Central memory CD8-positive, alpha-beta T cell (primary cell): ENCODE results near the gene CAMSAP1.

ENCODE experiments used
- ATAC-seq: fragments of 150-1000 bp; cut with Tn5 transposase; replicated peaks from 2 replicates; pipeline ENCODE4 v1.10.0; 2022; ENCODE audit warnings: mild to moderate bottlenecking, moderate FRiP score, moderate number of reproducible peaks; ENCODE audit not compliant: poor library complexity, severe bottlenecking; ENCODE audit errors: extremely low read depth
- DNase-seq, 2 donors: peaks; one replicate each; pipeline ENCODE4 v3.0.0; 2021; ENCODE audit warnings: low spot score in 2 of 2
- H3K27ac Mint-ChIP-seq: one replicate; pipeline ENCODE4 v1.8.0; 2022; ENCODE audit warnings: low read depth, mild to moderate bottlenecking, moderate library complexity, mixed read lengths
- H3K27me3 Mint-ChIP-seq: one replicate; pipeline ENCODE4 v1.8.0; 2022; ENCODE audit warnings: mixed read lengths
- H3K36me3 Mint-ChIP-seq: one replicate; pipeline ENCODE4 v1.8.0; 2022; ENCODE audit warnings: mild to moderate bottlenecking, moderate library complexity, mixed read lengths; ENCODE audit not compliant: insufficient read depth
- H3K4me1 Mint-ChIP-seq: one replicate; pipeline ENCODE4 v1.8.0; 2022; ENCODE audit warnings: mixed read lengths
- H3K4me3 Mint-ChIP-seq: one replicate; pipeline ENCODE4 v1.8.0; 2022; ENCODE audit warnings: mild to moderate bottlenecking, moderate library complexity, mixed read lengths
- H3K9me3 Mint-ChIP-seq: one replicate; pipeline ENCODE4 v1.8.0; 2022; ENCODE audit warnings: mixed read lengths

CAMSAP1 gene

GRCh38 chr9:135886147-135886981 is 21.0 kb downstream of the CAMSAP1 start:
- no peak for DNase-seq
- Mint-ChIP-seq H3K27me3 (no peaks in the 10 kb centered on the region), H3K36me3 (peaks cover 5% of the 10 kb centered on the region), H3K9me3 (no peaks in the 10 kb centered on the region), H3K4me1 (peaks cover 72% of the 10 kb centered on the region), H3K27ac (peak overlapping the region; percentile 85), H3K4me3 (peak overlapping the region; percentile 55)
- no peak for ATAC-seq

DNA sequence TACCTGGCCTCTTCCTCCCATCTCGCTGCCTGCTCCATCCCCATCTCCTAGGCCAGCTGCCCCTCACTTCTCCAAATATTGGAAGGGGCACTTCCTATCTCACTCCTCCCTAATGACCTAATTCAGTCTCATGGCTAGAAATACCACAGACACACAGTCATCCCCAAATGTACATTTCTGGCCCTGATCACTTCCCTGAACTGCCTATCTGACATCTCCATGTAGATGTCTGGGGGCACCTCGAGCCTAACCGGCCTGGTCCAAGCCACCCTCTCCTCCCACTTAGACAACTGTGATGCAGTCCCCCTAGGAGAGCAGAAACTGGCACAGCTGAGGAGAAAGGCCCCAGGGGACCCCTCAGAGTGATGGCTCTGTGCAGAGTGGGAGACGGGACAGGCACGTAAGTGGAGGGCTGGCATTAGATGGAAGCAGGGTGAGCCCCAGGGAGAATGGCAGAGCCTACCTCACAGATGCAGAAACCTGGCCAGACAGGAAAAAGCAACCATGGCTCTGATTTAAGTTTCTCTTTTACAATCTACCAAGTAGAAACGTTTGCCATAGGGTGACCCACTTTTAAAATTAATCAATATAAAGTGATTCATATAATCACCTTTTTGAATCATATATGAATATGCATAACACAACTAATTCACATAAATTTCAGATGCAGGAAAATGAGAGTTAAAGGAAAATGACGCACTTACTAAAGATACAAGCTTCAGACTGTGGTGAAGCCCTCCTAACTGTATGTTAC is 22.1 kb downstream of the CAMSAP1 start:
- Mint-ChIP-seq H3K36me3 (peaks cover 5% of the 10 kb centered on the region), H3K9me3 (no peaks in the 10 kb centered on the region), H3K4me1 (peaks cover 64% of the 10 kb centered on the region), H3K27me3 (no peaks in the 10 kb centered on the region), H3K27ac (peak overlapping the region; percentile 85), H3K4me3 (no peak overlapping the region)
- DNase-seq (no peak), ATAC-seq (no peak)

- peaks cover 8% of the 10 kb centered on the region for H3K36me3 Mint-ChIP-seq
- DNase-seq, result no peak
- peaks cover 64% of the 10 kb centered on the region for H3K4me1 Mint-ChIP-seq
- H3K27ac Mint-ChIP-seq, result no peak overlapping the region
- H3K27me3 Mint-ChIP-seq, result no peaks in the 10 kb centered on the region
- H3K4me3 Mint-ChIP-seq, result no peak overlapping the region
- no peak for ATAC-seq
- no peaks in the 10 kb centered on the region for H3K9me3 Mint-ChIP-seq
Observed at GRCh38 chr9:135884328-135885035, 22.9 kb downstream of the CAMSAP1 start.

GRCh38 chr9:135883410-135884089 is 23.8 kb downstream of the CAMSAP1 start:
- H3K4me3 Mint-ChIP-seq, result no peak overlapping the region
- H3K9me3 Mint-ChIP-seq, result no peaks in the 10 kb centered on the region
- H3K36me3 Mint-ChIP-seq, result peaks cover 9% of the 10 kb centered on the region
- ATAC-seq (no peak), DNase-seq (no peak)
- H3K27me3 Mint-ChIP-seq, result no peaks in the 10 kb centered on the region
- no peak overlapping the region for H3K27ac Mint-ChIP-seq
- H3K4me1 Mint-ChIP-seq, result peaks cover 63% of the 10 kb centered on the region

DNA sequence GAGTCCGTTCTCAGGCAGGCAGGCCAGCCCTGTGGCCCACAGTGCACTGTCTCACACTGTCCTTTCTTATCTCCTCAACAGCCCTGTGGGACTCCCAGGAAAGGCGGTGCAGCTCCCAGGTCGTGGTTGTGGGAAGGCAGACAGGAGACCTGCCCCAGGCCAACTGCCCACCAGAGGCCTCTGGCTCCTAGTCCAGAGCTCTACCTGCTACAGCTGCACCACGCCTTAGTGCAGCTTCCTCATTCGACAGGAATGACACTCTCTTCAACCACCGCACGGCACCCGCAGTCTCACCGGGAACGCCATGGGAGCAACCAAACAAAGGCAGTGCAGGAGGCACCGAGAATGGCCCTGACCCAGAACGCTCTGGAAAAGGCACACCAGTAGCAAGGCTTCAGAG is 25.3 kb downstream of the CAMSAP1 start:
- H3K4me1 Mint-ChIP-seq, result peaks cover 57% of the 10 kb centered on the region
- no peaks in the 10 kb centered on the region for H3K9me3 Mint-ChIP-seq
- no peak overlapping the region for H3K27ac Mint-ChIP-seq
- peaks cover 7% of the 10 kb centered on the region for H3K36me3 Mint-ChIP-seq
- H3K27me3 Mint-ChIP-seq, result no peaks in the 10 kb centered on the region
- H3K4me3 Mint-ChIP-seq, result no peak overlapping the region
- ATAC-seq, result no peak
- DNase-seq, result no peak

DNA sequence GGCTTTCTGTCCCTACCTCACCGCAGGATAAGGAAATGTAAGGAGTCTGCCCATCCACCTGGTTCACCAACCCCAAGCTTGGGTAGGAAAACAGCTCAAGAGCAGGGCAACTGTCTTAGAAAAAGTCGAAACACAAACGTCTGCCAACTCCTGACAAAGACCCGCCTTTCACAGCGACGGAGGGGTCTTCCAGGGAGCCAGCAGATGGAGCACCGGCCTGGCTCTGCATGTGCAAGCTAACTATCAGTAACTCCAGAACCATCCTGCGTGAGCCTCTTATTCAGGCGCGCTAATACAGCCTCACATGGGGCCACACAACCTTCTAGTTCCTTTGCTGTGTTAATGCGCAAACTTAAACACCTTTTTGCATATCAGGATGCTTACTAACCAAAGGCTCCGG is 26.9 kb downstream of the CAMSAP1 start:
- H3K9me3 Mint-ChIP-seq, result no peaks in the 10 kb centered on the region
- H3K4me1 Mint-ChIP-seq, result peaks cover 42% of the 10 kb centered on the region
- H3K4me3 Mint-ChIP-seq, result no peak overlapping the region
- no peak for DNase-seq
- ATAC-seq, result no peak
- peaks cover 9% of the 10 kb centered on the region for H3K36me3 Mint-ChIP-seq
- no peak overlapping the region for H3K27ac Mint-ChIP-seq
- no peaks in the 10 kb centered on the region for H3K27me3 Mint-ChIP-seq

DNA sequence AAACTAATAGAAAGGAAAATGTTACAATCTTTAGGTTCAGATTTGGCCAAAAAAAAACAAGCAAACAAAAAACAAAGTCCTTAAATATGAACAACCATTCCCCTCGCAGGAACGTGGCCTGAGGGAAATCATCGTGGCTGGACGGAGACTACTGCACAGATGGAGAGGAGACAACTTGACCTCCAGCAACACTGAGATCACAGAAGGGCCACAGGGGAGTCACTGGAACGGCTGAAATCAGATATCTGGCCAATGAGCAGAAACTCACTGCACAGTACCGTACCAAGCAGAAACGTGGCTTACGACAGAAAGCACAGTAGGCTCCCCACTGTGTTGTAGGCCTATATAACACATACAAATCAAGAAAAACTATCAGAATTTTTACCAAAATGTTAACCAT is 27.7 kb downstream of the CAMSAP1 start:
- Mint-ChIP-seq H3K36me3 (peaks cover 9% of the 10 kb centered on the region), H3K4me3 (no peak overlapping the region), H3K9me3 (no peaks in the 10 kb centered on the region), H3K4me1 (peaks cover 35% of the 10 kb centered on the region), H3K27me3 (no peaks in the 10 kb centered on the region), H3K27ac (no peak overlapping the region)
- ATAC-seq (no peak), DNase-seq (no peak)

DNA sequence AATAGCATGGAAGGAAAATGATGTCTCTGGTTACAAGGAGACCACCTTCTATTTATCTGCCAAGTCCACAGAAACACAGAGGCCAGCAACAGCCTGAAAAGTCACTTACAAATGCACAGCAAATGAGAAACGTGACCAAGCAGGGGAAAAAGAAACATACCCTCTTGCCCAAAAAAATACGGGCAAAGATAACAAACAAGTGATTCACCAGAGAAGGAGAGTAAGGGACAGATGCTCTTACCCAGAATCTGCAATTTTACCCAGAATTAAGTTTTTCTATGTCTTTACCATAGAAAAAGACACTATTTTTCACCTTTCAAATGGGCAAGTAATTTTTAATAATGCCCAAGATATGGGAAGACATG is 28.1 kb downstream of the CAMSAP1 start:
- Mint-ChIP-seq H3K27ac (no peak overlapping the region), H3K27me3 (no peaks in the 10 kb centered on the region), H3K36me3 (peaks cover 9% of the 10 kb centered on the region), H3K4me1 (peaks cover 32% of the 10 kb centered on the region), H3K9me3 (no peaks in the 10 kb centered on the region), H3K4me3 (no peak overlapping the region)
- ATAC-seq (no peak), DNase-seq (no peak)

GRCh38 chr9:135878528-135879236 is 28.7 kb downstream of the CAMSAP1 start:
- Mint-ChIP-seq H3K27ac (no peak overlapping the region), H3K9me3 (no peaks in the 10 kb centered on the region), H3K4me1 (peaks cover 26% of the 10 kb centered on the region), H3K4me3 (no peak overlapping the region), H3K27me3 (no peaks in the 10 kb centered on the region), H3K36me3 (peaks cover 9% of the 10 kb centered on the region)
- ATAC-seq (no peak), DNase-seq (no peak)

DNA sequence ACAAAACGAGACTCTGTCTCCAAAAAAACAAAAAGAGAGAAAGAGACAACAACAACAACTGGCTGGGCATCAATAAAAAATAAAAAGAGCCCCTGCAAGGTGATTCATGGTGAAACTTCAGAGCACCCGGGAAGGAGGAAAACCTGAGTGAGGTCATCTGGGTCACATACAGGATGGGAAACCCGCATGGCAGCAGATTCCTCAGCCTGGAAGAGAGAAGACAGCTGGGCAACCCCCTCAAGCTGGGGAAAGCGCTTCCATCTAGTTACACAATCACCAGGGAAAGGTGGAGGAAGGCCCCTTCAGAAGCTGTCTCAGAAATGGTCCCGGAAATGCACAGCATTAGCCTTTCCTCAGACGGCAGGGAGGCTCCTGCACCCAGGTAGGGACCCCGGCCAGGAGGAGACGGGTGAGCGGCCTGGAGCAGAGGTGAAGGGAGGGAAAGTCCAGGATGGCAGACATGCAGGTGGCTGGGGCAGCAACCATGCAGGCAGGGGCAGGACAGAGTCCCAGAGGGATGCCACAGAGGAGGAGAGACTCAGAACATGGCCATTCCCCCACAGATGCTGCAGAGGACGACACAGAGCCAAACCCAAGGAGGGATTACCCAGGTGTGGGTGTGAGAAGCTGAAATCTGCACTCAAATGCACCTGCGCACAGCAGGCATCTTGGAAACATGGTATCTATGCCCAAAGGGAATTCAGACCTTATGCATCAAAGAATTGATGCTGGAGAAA is 29.4 kb downstream of the CAMSAP1 start:
- H3K4me1 Mint-ChIP-seq, result peaks cover 21% of the 10 kb centered on the region
- DNase-seq, result no peak
- H3K36me3 Mint-ChIP-seq, result peaks cover 9% of the 10 kb centered on the region
- peak overlapping the region; percentile 90 for H3K27ac Mint-ChIP-seq
- H3K9me3 Mint-ChIP-seq, result no peaks in the 10 kb centered on the region
- no peaks in the 10 kb centered on the region for H3K27me3 Mint-ChIP-seq
- no peak for ATAC-seq
- H3K4me3 Mint-ChIP-seq, result no peak overlapping the region

DNA sequence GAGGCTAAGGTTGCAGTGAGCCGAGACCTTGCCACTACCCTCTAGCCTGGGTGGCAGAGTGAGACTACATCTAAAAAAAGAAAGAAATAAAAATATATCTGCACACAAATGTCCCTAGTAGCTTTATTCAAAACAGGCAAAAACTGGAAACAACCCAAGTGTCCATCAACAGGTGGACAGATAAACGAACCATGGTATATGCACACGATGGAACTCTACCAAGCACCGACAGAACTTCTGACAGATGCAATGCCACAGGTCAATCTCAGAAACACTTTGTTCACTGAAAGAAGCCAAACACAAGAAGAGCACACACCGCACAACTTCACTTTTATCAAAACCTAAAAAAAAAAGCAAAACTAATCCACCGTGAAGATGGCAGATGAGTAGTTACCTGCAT is 30.4 kb downstream of the CAMSAP1 start:
- Mint-ChIP-seq H3K36me3 (peaks cover 8% of the 10 kb centered on the region), H3K9me3 (no peaks in the 10 kb centered on the region), H3K27ac (no peak overlapping the region), H3K4me1 (peaks cover 27% of the 10 kb centered on the region), H3K27me3 (no peaks in the 10 kb centered on the region), H3K4me3 (no peak overlapping the region)
- DNase-seq, result no peak
- no peak for ATAC-seq
